IMR-90 (cell line): ENCODE results near the gene DUS1L. TPM values are rescaled to one million over a fixed set of nuclear protein-coding genes. Genes with fewer than 3 reads are reported as not detected.

Experiments used
- ATAC-seq: fragments of 200-7000 bp; cut with Tn5 transposase; 2 replicates; pipeline ENCODE4 v1.9.1; 2020; ENCODE audit warnings: low read depth, mild to moderate bottlenecking, moderate library complexity
- BruUV-seq: library from RNA; stranded (reverse); fragments of 400-500 nt; replicated peaks from 2 replicates; lab custom pipeline; 2021; lab: Mats Ljungman, UMichigan
- CTCF ChIA-PET: fragments of 300-600 bp; formaldehyde crosslinking; extraction: SDS; loops from one replicate; lab custom pipeline; 2021; ENCODE audit warnings: antibody characterized with exemption; lab: Yijun Ruan, JAX
- POLR2A ChIA-PET: fragments of 300-600 bp; sonication (Branson Sonifier 250); formaldehyde crosslinking; loops from one replicate; lab custom pipeline; 2022; ENCODE audit warnings: antibody characterized with exemption; ENCODE audit not compliant: unreplicated experiment; lab: Charles Lee
- DNase-seq: peaks from one replicate; pipeline ENCODE4 v3.0.0; 2013
- H2AFZ ChIP-seq: replicated peaks from 2 replicates; pipeline ENCODE3; 2013; ENCODE audit warnings: low read length, mild to moderate bottlenecking; ENCODE audit not compliant: poor library complexity
- H2AK5ac ChIP-seq: 2 replicates; pipeline ENCODE4 v1.6.1; 2013; ENCODE audit warnings: low read depth, low read length, inconsistent platforms
- H2AK9ac ChIP-seq: replicated peaks from 2 replicates; pipeline ENCODE3; 2013; ENCODE audit warnings: mild to moderate bottlenecking, low read depth, low read length, moderate library complexity; ENCODE audit not compliant: poor library complexity
- H2BK120ac ChIP-seq: 2 replicates; pipeline ENCODE4 v1.6.1; 2013; ENCODE audit warnings: low read depth, low read length, inconsistent platforms
- H2BK15ac ChIP-seq: 3 replicates; pipeline ENCODE4 v1.6.1; 2013; ENCODE audit warnings: low read depth, low read length, inconsistent platforms
- H2BK20ac ChIP-seq: 2 replicates; pipeline ENCODE4 v1.6.1; 2013; ENCODE audit warnings: low read depth, mild to moderate bottlenecking, inconsistent platforms, low read length, moderate library complexity
- H2BK5ac ChIP-seq: 2 replicates; pipeline ENCODE4 v1.6.1; 2013; ENCODE audit warnings: mild to moderate bottlenecking, low read depth, low read length, inconsistent platforms; ENCODE audit not compliant: poor library complexity, severe bottlenecking
- H3K14ac ChIP-seq: replicated peaks from 2 replicates; pipeline ENCODE4 v1.6.1; 2013; ENCODE audit warnings: low read depth, low read length, inconsistent platforms
- H3K18ac ChIP-seq: 2 replicates; pipeline ENCODE4 v1.6.1; 2013; ENCODE audit warnings: low read depth, low read length, control low read depth
- H3K23ac ChIP-seq: 2 replicates; pipeline ENCODE4 v1.6.1; 2013; ENCODE audit warnings: low read depth, low read length, inconsistent platforms
- H3K27ac ChIP-seq: 2 replicates; pipeline ENCODE4 v1.5.1; 2013; ENCODE audit warnings: mild to moderate bottlenecking, control low read depth, low read length; ENCODE audit not compliant: insufficient read depth
- H3K27me3 ChIP-seq: 2 replicates; pipeline ENCODE4 v1.6.1; 2013; ENCODE audit warnings: low read length; ENCODE audit not compliant: control insufficient read depth, insufficient read depth
- H3K36me3 ChIP-seq: 2 replicates; pipeline ENCODE4 v1.6.1; 2013; ENCODE audit warnings: low read length, mixed read lengths; ENCODE audit not compliant: control insufficient read depth, insufficient read depth
- H3K4ac ChIP-seq: 2 replicates; pipeline ENCODE4 v1.6.1; 2013; ENCODE audit warnings: low read depth, low read length, inconsistent platforms
- H3K4me1 ChIP-seq: 2 replicates; pipeline ENCODE4 v1.6.1; 2013; ENCODE audit warnings: low read length, mixed read lengths; ENCODE audit not compliant: control insufficient read depth, insufficient read depth
- H3K4me2 ChIP-seq: 2 replicates; pipeline ENCODE4 v1.6.1; 2013; ENCODE audit warnings: low read depth, mild to moderate bottlenecking, control low read depth, low read length, moderate library complexity
- H3K4me3 ChIP-seq: 2 replicates; pipeline ENCODE4 v1.5.1; 2013; ENCODE audit warnings: low read depth, mild to moderate bottlenecking, control low read depth, low read length, moderate library complexity; ENCODE audit not compliant: insufficient read depth
- H3K56ac ChIP-seq: 2 replicates; pipeline ENCODE4 v1.6.1; 2013; ENCODE audit warnings: low read length, inconsistent platforms; ENCODE audit not compliant: insufficient read depth; ENCODE audit errors: extremely low read depth
- H3K79me1 ChIP-seq, 2 experiments: 2 replicates each; pipeline ENCODE4 v1.6.1; 2013; ENCODE audit warnings: low read length in 2 of 2, inconsistent platforms in 1 of 2, low read depth in 1 of 2
- H3K9ac ChIP-seq: 2 replicates; pipeline ENCODE4 v1.6.1; 2013; ENCODE audit warnings: low read depth, low read length, control low read depth
- H3K9me1 ChIP-seq: 2 replicates; pipeline ENCODE4 v1.6.1; 2013; ENCODE audit warnings: low read length, inconsistent platforms; ENCODE audit not compliant: insufficient read depth
- H3K9me3 ChIP-seq: 2 replicates; pipeline ENCODE4 v1.6.1; 2013; ENCODE audit warnings: low read length; ENCODE audit not compliant: control insufficient read depth, insufficient read depth
- H4K20me1 ChIP-seq: 2 replicates; pipeline ENCODE4 v1.6.1; 2013; ENCODE audit warnings: low read length, inconsistent platforms; ENCODE audit not compliant: insufficient read depth
- H4K5ac ChIP-seq: 2 replicates; pipeline ENCODE4 v1.6.1; 2013; ENCODE audit warnings: mild to moderate bottlenecking, low read depth, low read length, control low read depth
- H4K8ac ChIP-seq, 2 experiments: 2 replicates each; pipeline ENCODE4 v1.6.1; 2013; ENCODE audit warnings: low read depth in 2 of 2, low read length in 2 of 2, control low read depth in 1 of 2, inconsistent platforms in 1 of 2
- H4K91ac ChIP-seq: 2 replicates; pipeline ENCODE4 v1.6.1; 2013; ENCODE audit warnings: low read depth, low read length, inconsistent platforms; ENCODE audit not compliant: insufficient read depth
- RCOR1 ChIP-seq: IDR thresholded peaks from 2 replicates; pipeline ENCODE4 v1.6.1; 2012; ENCODE audit warnings: mild to moderate bottlenecking, low read length, improper control_type of control experiment; ENCODE audit not compliant: insufficient replicate concordance
- WGBS, 2 experiments: methylation state at CpG; one replicate each; pipeline versions ENCODE4 v1.1.5 to v1.1.7; 2013; ENCODE audit warnings: missing lambda C conversion rate in 2 of 2; ENCODE audit not compliant: insufficient read length in 1 of 2; ENCODE audit errors: extremely low coverage in 2 of 2; 5-methylcytosine and 5-hydroxymethylcytosine counted together
- dilution Hi-C: fragments of 300-500 bp; cut with HindIII; formaldehyde crosslinking; loops from one replicate; pipeline ENCODE4 v1.14.3; 2018; ENCODE audit warnings: low sequenced_read_pairs; ENCODE audit not compliant: unreplicated experiment
- in situ Hi-C: fragments of 300-500 bp; cut with MboI; formaldehyde crosslinking; loops from 3 replicates; pipeline ENCODE4 v1.14.3; 2019; ENCODE audit warnings: low sequenced_read_pairs, inconsistent platforms, mixed read lengths
- intact Hi-C: fragments of 100-400 bp; cut with micrococcal nuclease; formaldehyde crosslinking; loops from 2 replicates; pipeline ENCODE4 v1.10.0; 2022
- polyA plus RNA-seq, 3 experiments: library from polyadenylated mRNA; depleted of rRNA; stranded (reverse); fragments of >200 nt; gene quantifications; 2 replicates each; pipeline ENCODE4 v1.2.3, GENCODE V29; 2012; ENCODE audit warnings: low replicate concordance in 1 of 3
- total RNA-seq: library from RNA; depleted of rRNA; stranded (reverse); fragments of >200 nt; gene quantifications from 2 replicates; pipeline ENCODE4 v1.2.3, GENCODE V29; 2012

DUS1L gene
- total and polyA plus RNA-seq, 2 of the 4 experiments (the other 2 are of a cell fraction) = 29.0 to 76.9 TPM

GRCh38 chr17:82114872-82115271, 49.3 kb upstream of the DUS1L start:
- no peak overlapping the region for H3K23ac ChIP-seq
- intact Hi-C loops (no loop called here), in situ Hi-C loops (no loop called here), dilution Hi-C loops (no loop called here)
- H3K4me1 ChIP-seq = peaks cover 8% of the 10 kb centered on the region
- no peak overlapping the region for H3K18ac ChIP-seq
- ChIA-PET CTCF (no interaction called here), POLR2A (no interaction called here)
- no peak overlapping the region for H3K56ac ChIP-seq
- H3K9me1 ChIP-seq = peaks cover 2% of the 10 kb centered on the region; the same call in 1 of the 2 replicates
- H2BK120ac ChIP-seq = no peak overlapping the region
- DNase-seq = no peak
- no peak overlapping the region for H4K5ac ChIP-seq
- H4K91ac ChIP-seq = no peak overlapping the region
- WGBS, 2 experiments = 87% methylated on average over 3 of the region's 9 CpGs; no CpG with 5 or more reads in 1 of the 2 experiments
- H3K36me3 ChIP-seq = peaks cover 13% of the 10 kb centered on the region
- no peak for ATAC-seq
- no peaks in the 10 kb centered on the region for H4K20me1 ChIP-seq
- H3K9ac ChIP-seq = no peak overlapping the region
- H3K27ac ChIP-seq = no peak overlapping the region
- no peaks in the 10 kb centered on the region for H3K9me3 ChIP-seq
- H2BK5ac ChIP-seq = no peak overlapping the region
- H3K79me1 ChIP-seq = peaks cover 7% of the 10 kb centered on the region in 2 experiments; a peak in 2 of 4 replicates
- H2AK9ac ChIP-seq = no peak overlapping the region
- TF ChIP-seq RCOR1 = no peak
- no peak overlapping the region for H2AFZ ChIP-seq
- no peak overlapping the region for H3K4me3 ChIP-seq
- no peak overlapping the region for H3K4me2 ChIP-seq
- H4K8ac ChIP-seq = no peak overlapping the region
- no peak overlapping the region for H2AK5ac ChIP-seq
- H3K27me3 ChIP-seq = no peaks in the 10 kb centered on the region
- no peak overlapping the region for H3K4ac ChIP-seq
- H3K14ac ChIP-seq = no peak overlapping the region
- no peak overlapping the region for H2BK15ac ChIP-seq
- BruUV-seq = no TSS peak
- H2BK20ac ChIP-seq = no peak overlapping the region
